Measurements from ENCODE around the gene PASD1. TPM values are rescaled to one million over a fixed set of nuclear protein-coding genes. Genes with fewer than 3 reads are reported as not detected.
"Not testable (repeated sequence)": the region's sequence is repeated elsewhere in the genome, so short reads cannot be mapped to it uniquely, and the experiment has no call there.

Gene PASD1
- total RNA-seq, 2 experiments from 2014 or later = not detected

DNA sequence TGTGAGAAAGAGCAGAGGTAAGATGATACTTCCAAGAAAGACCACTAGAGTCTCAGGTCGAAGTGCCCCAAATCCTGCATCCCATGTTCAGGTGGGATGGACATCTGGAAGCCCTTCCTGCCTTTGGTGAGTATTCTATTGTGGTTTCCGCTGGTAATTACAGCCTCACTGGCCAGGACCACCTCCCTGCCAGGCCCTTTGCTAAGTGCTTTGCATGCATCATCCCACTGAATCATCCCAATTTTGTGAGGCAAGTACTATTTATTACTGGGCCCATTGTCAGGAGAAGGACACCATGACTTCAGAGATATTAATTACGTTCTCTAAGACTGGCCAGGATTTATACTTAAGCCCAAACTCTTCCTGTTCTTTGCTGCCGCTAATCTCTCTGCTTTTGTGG, 10.7 kb upstream of the PASD1 start:
- Mint-ChIP-seq H3K27me3 (ENCODE audit: low read depth) (peaks cover 2% of the 10 kb centered on the region), H3K36me3 (ENCODE audit: low read depth) (no peaks in the 10 kb centered on the region), H3K4me3 (no peak overlapping the region), H3K27ac (no peak overlapping the region), H3K4me1 (ENCODE audit: low read depth) (no peaks in the 10 kb centered on the region), H3K9me3 (ENCODE audit: insufficient read depth) (no peaks in the 10 kb centered on the region)
- ATAC-seq (no peak), DNase-seq (no peak)
- ChIA-PET POLR2A (no interaction called here), CTCF (no interaction called here)

DNA sequence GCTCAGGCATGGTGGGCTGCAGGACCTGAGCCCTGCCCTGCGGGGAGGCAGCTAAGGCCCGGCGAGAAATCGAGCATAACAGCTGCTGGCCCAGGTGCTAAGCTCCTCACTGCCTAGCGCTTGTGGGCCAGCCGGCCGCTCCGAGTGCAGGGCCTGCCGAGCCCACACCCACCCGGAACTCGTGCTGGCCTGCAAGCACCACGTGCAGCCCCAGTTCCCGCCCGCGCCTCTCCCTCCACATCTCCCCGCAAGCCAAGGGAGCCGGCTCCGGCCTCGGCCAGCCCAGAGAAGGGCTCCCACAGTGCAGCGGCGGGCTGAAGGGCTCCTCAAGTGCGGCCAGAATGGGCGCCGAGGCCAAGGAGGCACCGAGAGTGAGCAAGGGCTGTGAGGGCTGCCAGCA, 8.2 kb upstream of the PASD1 start:
- H3K9me3 Mint-ChIP-seq (ENCODE audit: insufficient read depth); H3K27ac Mint-ChIP-seq; POLR2A ChIA-PET; DNase-seq; H3K27me3 Mint-ChIP-seq (ENCODE audit: low read depth); H3K36me3 Mint-ChIP-seq (ENCODE audit: low read depth); CTCF ChIA-PET; ATAC-seq; H3K4me3 Mint-ChIP-seq; H3K4me1 Mint-ChIP-seq (ENCODE audit: low read depth): not testable (repeated sequence)

DNA sequence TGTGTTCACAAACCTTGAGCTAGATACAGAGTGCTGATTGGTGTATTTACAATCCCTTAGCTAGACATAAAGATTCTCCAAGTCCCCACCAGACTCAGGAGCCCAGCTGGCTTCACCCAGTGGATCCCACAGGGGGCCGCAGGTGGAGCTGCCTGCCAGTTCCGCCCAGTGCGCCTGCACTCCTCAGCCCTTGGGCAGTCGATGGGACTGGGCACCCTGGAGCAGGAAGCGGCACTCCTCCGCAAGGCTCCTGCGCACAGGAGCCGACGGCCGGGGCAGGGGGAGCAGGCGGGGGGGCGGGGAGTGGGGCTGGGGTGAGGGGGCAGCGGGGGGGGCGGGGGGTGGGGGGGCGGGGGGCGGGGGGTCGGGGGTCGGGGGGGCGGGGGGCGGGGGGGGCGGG, 990 bp upstream of the PASD1 start:
- H3K36me3 Mint-ChIP-seq (ENCODE audit: low read depth); H3K27me3 Mint-ChIP-seq (ENCODE audit: low read depth); ATAC-seq; H3K9me3 Mint-ChIP-seq (ENCODE audit: insufficient read depth); POLR2A ChIA-PET; H3K4me3 Mint-ChIP-seq; H3K4me1 Mint-ChIP-seq (ENCODE audit: low read depth); CTCF ChIA-PET; DNase-seq; H3K27ac Mint-ChIP-seq: not testable (repeated sequence)

DNA sequence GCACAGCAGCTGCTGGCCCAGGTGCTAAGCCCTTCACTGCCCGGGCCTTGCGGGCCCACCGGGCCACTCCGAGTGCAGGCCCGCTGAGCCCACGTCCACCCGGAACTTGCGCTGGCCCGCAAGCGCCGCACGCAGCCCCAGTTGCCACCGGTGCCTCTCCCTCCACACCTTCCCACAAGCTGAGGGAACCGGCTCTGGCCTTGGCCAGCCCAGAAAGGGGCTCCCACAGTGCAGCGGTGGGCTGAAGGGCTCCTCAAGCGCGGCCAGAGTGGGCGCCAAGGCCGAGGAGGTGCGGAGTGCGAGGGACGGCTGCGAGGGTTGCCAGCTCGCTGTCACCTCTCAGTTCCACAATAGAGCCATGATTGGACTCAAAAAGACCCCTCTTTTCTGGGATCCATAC, 472 bp upstream of the PASD1 start:
- DNase-seq; H3K4me1 Mint-ChIP-seq (ENCODE audit: low read depth); CTCF ChIA-PET; ATAC-seq; H3K4me3 Mint-ChIP-seq; H3K27ac Mint-ChIP-seq; H3K27me3 Mint-ChIP-seq (ENCODE audit: low read depth); H3K9me3 Mint-ChIP-seq (ENCODE audit: insufficient read depth); POLR2A ChIA-PET; H3K36me3 Mint-ChIP-seq (ENCODE audit: low read depth): not testable (repeated sequence)

DNA sequence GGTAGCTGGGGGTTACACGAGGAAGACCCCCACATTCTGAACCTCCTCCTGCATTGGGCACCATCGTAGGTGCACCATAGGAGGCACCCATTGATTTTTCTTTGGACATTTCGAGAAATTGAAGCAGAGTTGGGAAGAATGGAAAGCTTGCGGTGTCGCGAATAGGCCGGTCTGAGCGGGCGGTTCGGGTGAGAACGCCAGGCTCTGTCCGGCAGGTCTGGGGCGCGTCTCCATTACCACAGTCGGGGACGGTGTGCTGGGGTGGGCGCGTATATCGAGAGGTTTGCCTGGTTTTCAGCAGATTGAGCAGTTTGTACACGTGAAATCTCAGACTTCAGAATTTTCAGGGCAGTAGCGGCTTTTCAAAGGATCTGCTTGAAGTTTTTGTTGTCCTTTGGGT, 560 bp downstream of the PASD1 start:
- Mint-ChIP-seq H3K4me1 (ENCODE audit: low read depth) (no peaks in the 10 kb centered on the region), H3K27me3 (ENCODE audit: low read depth) (no peaks in the 10 kb centered on the region), H3K9me3 (ENCODE audit: insufficient read depth) (no peaks in the 10 kb centered on the region), H3K27ac (no peak overlapping the region), H3K4me3 (no peak overlapping the region), H3K36me3 (ENCODE audit: low read depth) (no peaks in the 10 kb centered on the region)
- ChIA-PET CTCF (no interaction called here), POLR2A (no interaction called here)
- no peak for ATAC-seq
- DNase-seq = no peak

DNA sequence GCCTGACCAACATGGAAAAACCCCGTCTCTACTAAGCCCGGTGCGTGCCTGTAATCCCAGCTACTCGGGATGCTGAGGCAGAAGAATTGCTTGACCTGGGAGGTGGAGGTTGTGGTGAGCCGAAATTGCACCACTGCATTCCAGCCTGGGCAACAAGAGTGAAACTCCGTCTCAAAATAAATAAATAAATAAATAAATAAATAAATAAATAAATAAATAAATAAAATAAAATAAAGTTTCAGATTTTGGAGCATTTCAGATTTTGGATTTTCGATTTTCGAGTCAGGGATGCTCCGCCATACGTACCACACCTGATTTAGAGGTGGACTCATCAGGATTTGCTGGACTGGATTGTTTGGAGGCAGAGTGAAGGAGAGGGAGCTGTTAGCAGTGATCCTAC, 3.4 kb downstream of the PASD1 start:
- H3K4me1 Mint-ChIP-seq (ENCODE audit: low read depth); ATAC-seq; H3K36me3 Mint-ChIP-seq (ENCODE audit: low read depth); DNase-seq; H3K9me3 Mint-ChIP-seq (ENCODE audit: insufficient read depth); H3K27ac Mint-ChIP-seq; CTCF ChIA-PET; H3K27me3 Mint-ChIP-seq (ENCODE audit: low read depth); H3K4me3 Mint-ChIP-seq: not testable (repeated sequence)
- POLR2A ChIA-PET = interaction anchor here (0.6 kb wide), 1 partner anchor 24 kb away, joined by 3 read pairs; no protein-coding TSS in a partner anchor

DNA sequence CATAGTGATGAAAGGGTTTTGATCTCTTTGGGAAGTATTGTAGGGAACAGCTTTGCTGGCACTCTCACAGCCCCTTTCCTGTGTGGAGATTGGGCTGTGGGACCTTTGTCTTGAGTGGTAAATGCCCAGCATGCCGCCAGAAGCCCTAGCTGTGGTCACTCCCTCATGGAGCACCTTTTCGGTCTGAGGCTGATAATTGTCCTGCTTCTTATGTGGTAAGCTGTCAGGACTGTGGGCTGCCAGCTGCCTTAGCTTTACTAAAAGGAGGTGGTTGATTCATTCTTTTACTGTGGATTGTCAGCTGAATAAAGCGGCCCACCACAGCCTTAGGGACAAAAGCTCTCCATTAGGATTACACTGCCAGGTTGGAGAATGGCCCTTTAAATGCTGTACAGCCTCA, 7.1 kb downstream of the PASD1 start:
- peaks cover 10% of the 10 kb centered on the region for H3K27me3 Mint-ChIP-seq (ENCODE audit: low read depth)
- no peak for ATAC-seq
- H3K9me3 Mint-ChIP-seq (ENCODE audit: insufficient read depth) = no peaks in the 10 kb centered on the region
- ChIA-PET POLR2A (no interaction called here), CTCF (no interaction called here)
- no peak for DNase-seq
- H3K27ac Mint-ChIP-seq = no peak overlapping the region
- H3K4me1 Mint-ChIP-seq (ENCODE audit: low read depth) = no peaks in the 10 kb centered on the region
- H3K36me3 Mint-ChIP-seq (ENCODE audit: low read depth) = no peaks in the 10 kb centered on the region
- no peak overlapping the region for H3K4me3 Mint-ChIP-seq

DNA sequence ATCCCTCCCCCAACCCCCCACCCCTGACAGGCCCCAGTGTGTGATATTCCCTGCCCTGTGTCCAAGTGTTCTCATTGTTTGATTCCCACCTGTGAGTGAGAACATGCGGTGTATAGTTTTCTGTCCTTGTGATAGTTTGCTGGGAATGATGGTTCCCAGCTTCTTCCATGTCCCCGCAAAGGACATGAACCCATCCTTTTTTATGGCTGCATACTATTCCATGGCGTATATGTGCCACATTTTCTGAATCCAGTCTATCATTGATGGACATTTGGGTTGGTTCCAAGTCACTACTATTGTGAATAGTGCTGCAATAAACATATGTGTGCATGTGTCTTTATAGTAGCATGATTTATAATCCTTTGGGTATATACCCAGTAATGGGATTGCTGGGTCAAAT, 29.9 kb downstream of the PASD1 start:
- H3K27ac Mint-ChIP-seq; H3K36me3 Mint-ChIP-seq (ENCODE audit: low read depth); H3K4me3 Mint-ChIP-seq; CTCF ChIA-PET; H3K4me1 Mint-ChIP-seq (ENCODE audit: low read depth); H3K27me3 Mint-ChIP-seq (ENCODE audit: low read depth); POLR2A ChIA-PET; ATAC-seq; H3K9me3 Mint-ChIP-seq (ENCODE audit: insufficient read depth); DNase-seq: not testable (repeated sequence)

DNA sequence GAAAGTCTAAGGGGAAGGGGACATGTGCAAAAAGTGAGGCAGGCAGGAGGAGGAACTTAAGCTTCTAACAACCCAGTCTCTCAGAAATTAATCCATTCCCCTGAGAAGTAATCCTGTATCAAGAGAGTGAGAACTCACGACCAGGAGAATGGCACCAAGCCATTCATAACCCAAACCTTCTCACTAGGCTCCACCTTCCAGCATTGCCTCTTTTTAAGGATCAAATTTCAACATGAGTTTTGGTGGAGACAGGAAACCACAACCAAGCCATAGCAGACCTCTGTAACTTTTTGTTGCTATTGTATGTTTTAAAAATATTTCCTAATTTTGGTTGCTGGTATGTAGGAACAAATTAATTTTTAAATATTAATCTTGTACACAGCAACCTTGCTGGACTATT, 32.8 kb downstream of the PASD1 start:
- no peaks in the 10 kb centered on the region for H3K36me3 Mint-ChIP-seq (ENCODE audit: low read depth)
- CTCF ChIA-PET = no interaction called here

DNA sequence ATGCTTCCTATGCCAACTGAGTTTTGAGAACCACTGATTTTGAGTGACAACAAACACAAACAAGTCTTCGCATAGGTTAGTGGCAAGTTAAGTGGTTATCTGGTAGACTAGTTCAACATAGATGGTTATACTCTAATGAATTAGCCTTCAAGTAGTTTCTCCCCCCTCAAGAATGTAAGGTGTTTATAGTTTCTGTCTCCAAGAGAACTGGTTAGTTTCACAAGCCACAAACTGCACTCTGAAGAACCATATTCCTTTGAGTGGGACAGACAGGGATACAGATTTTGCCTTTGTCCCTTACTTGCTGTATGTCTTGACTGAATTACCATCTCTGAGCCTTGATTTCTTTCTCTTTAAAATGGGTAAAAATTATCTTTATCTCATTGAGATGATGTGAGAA, 41.5 kb downstream of the PASD1 start:
- H3K4me3 Mint-ChIP-seq = no peak overlapping the region

More for the DNA sequence above, 32.8 kb downstream of the PASD1 start:
- DNase-seq (no peak), ATAC-seq (no peak)
- Mint-ChIP-seq H3K27me3 (ENCODE audit: low read depth) (no peaks in the 10 kb centered on the region), H3K27ac (no peak overlapping the region), H3K4me3 (no peak overlapping the region), H3K9me3 (ENCODE audit: insufficient read depth) (no peaks in the 10 kb centered on the region), H3K4me1 (ENCODE audit: low read depth) (no peaks in the 10 kb centered on the region)
- POLR2A ChIA-PET = no interaction called here

DNA sequence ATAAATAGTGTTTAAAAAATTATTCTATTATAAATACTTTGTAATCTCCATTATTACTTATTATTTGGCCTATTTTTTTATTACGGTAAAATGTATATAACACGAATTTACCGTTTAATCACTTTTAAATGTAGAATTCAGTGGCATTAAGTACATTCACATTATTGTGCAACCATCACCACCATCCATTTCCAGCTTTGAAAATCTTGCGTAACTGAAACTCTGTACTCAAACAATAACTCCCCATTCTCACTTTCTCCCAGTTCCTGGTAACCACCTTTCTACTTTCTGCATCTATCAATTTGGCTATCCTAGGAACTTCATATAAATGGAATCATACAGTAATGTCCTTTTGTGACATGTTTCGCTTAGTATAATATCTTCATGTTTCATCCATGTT, 45.7 kb downstream of the PASD1 start:
- DNase-seq = no peak
- ChIA-PET POLR2A (no interaction called here), CTCF (no interaction called here)

More for the DNA sequence above, 41.5 kb downstream of the PASD1 start:
- ChIA-PET POLR2A (no interaction called here), CTCF (no interaction called here)
- Mint-ChIP-seq H3K27me3 (ENCODE audit: low read depth) (no peaks in the 10 kb centered on the region), H3K27ac (no peak overlapping the region), H3K4me1 (ENCODE audit: low read depth) (no peaks in the 10 kb centered on the region), H3K9me3 (ENCODE audit: insufficient read depth) (no peaks in the 10 kb centered on the region), H3K36me3 (ENCODE audit: low read depth) (no peaks in the 10 kb centered on the region)
- ATAC-seq = no peak
- no peak for DNase-seq

DNA sequence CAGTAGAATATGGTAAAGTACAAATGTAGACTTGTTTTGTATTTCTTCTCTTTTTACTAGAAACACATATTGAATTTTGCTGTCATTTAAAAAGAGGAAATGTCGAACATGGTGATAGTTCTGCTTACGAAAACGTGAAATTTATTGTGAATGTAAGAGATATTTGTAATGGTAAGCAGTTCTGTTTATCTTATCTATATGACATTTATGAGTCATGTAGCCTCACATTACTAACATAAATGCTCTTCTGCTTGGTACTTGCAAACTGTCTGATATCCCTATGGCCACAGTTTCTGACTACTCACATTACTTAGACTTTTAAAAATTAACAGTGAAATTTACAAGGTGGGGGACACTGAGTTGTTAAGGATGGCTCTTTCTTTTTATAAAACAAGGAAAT, 57.9 kb downstream of the PASD1 start:
- H3K27ac Mint-ChIP-seq = no peak overlapping the region
- no peaks in the 10 kb centered on the region for H3K36me3 Mint-ChIP-seq (ENCODE audit: low read depth)
- CTCF ChIA-PET = no interaction called here
- no peaks in the 10 kb centered on the region for H3K9me3 Mint-ChIP-seq (ENCODE audit: insufficient read depth)
- H3K4me1 Mint-ChIP-seq (ENCODE audit: low read depth) = no peaks in the 10 kb centered on the region
- no peak overlapping the region for H3K4me3 Mint-ChIP-seq
- POLR2A ChIA-PET = no interaction called here
- H3K27me3 Mint-ChIP-seq (ENCODE audit: low read depth) = peaks cover 6% of the 10 kb centered on the region
- DNase-seq (no peak), ATAC-seq (no peak)

More for the DNA sequence above, 45.7 kb downstream of the PASD1 start:
- no peaks in the 10 kb centered on the region for H3K27me3 Mint-ChIP-seq (ENCODE audit: low read depth)
- no peaks in the 10 kb centered on the region for H3K9me3 Mint-ChIP-seq (ENCODE audit: insufficient read depth)
- ATAC-seq = no peak
- H3K4me3 Mint-ChIP-seq = no peak overlapping the region
- no peaks in the 10 kb centered on the region for H3K36me3 Mint-ChIP-seq (ENCODE audit: low read depth)
- no peaks in the 10 kb centered on the region for H3K4me1 Mint-ChIP-seq (ENCODE audit: low read depth)
- no peak overlapping the region for H3K27ac Mint-ChIP-seq

DNA sequence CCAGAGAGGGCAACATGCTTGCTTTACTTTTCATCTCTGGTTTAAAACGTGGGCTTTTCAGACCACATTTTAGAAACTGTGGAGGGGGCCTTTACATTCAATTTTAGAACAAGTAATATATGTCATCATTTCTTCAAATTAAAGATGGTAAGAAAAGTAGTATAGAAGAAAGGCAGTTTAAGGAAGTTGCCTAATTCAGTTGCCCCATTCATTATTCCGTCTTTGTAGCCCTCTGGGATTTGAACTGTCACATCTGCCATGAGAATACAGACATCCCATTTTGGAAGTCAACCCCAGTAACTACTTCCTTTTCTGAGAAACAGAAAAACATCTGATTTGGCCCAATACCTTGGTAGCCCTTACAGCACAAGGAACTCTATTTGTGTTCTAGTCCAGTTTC, 61.2 kb downstream of the PASD1 start:
- DNase-seq = no peak
- CTCF ChIA-PET = no interaction called here
- Mint-ChIP-seq H3K36me3 (ENCODE audit: low read depth) (no peaks in the 10 kb centered on the region), H3K9me3 (ENCODE audit: insufficient read depth) (no peaks in the 10 kb centered on the region), H3K4me1 (ENCODE audit: low read depth) (no peaks in the 10 kb centered on the region), H3K4me3 (no peak overlapping the region), H3K27ac (no peak overlapping the region), H3K27me3 (ENCODE audit: low read depth) (peaks cover 6% of the 10 kb centered on the region)
- POLR2A ChIA-PET = no interaction called here
- no peak for ATAC-seq
